ENCODE results near the gene TIAM2.

The TIAM2 gene

GRCh38 chr6:155275808-155276480 is 280.8 kb downstream of the TIAM2 start:
- no peak for DNase-seq (ENCODE audit: low spot score)
- H3K4me3 ChIP-seq (ENCODE audit: severe bottlenecking) = no peak overlapping the region
- no peaks in the 10 kb centered on the region for H3K9me3 ChIP-seq (ENCODE audit: severe bottlenecking)
- H3K27me3 ChIP-seq (ENCODE audit: insufficient read depth, poor library complexity, severe bottlenecking) = no peaks in the 10 kb centered on the region
- H3K36me3 ChIP-seq (ENCODE audit: low read depth) = peaks cover 36% of the 10 kb centered on the region
- ATAC-seq (ENCODE audit: low read depth) = no peak
- H3K27ac ChIP-seq (ENCODE audit: poor library complexity, severe bottlenecking) = no peak overlapping the region
- H3K4me1 ChIP-seq (ENCODE audit: insufficient read depth, poor library complexity, severe bottlenecking) = peaks cover 40% of the 10 kb centered on the region
- TF ChIP-seq CTCF (IDR thresholded peaks at IDR 0.05; ENCODE audit: poor library complexity, severe bottlenecking) = no peak

- H3K27me3 ChIP-seq (ENCODE audit: insufficient read depth, poor library complexity, severe bottlenecking) = no peaks in the 10 kb centered on the region
- no peaks in the 10 kb centered on the region for H3K9me3 ChIP-seq (ENCODE audit: severe bottlenecking)
- no peak overlapping the region for H3K4me3 ChIP-seq (ENCODE audit: severe bottlenecking)
- H3K27ac ChIP-seq (ENCODE audit: poor library complexity, severe bottlenecking) = no peak overlapping the region
- peaks cover 33% of the 10 kb centered on the region for H3K36me3 ChIP-seq (ENCODE audit: low read depth)
- DNase-seq (ENCODE audit: low spot score) (no peak), ATAC-seq (ENCODE audit: low read depth) (no peak)
- peaks cover 40% of the 10 kb centered on the region for H3K4me1 ChIP-seq (ENCODE audit: insufficient read depth, poor library complexity, severe bottlenecking)
- TF ChIP-seq CTCF (IDR thresholded peaks at IDR 0.05; ENCODE audit: poor library complexity, severe bottlenecking) = no peak
These were observed 281.5 kb downstream of the TIAM2 start for GRCh38 chr6:155276638-155277037.

GRCh38 chr6:155278319-155279049 is 283.4 kb downstream of the TIAM2 start:
- H3K4me3 ChIP-seq (ENCODE audit: severe bottlenecking) = no peak overlapping the region
- no peaks in the 10 kb centered on the region for H3K27me3 ChIP-seq (ENCODE audit: insufficient read depth, poor library complexity, severe bottlenecking)
- ATAC-seq (ENCODE audit: low read depth) = no peak
- no peaks in the 10 kb centered on the region for H3K9me3 ChIP-seq (ENCODE audit: severe bottlenecking)
- peaks cover 32% of the 10 kb centered on the region for H3K4me1 ChIP-seq (ENCODE audit: insufficient read depth, poor library complexity, severe bottlenecking)
- no peak overlapping the region for H3K27ac ChIP-seq (ENCODE audit: poor library complexity, severe bottlenecking)
- peaks cover 27% of the 10 kb centered on the region for H3K36me3 ChIP-seq (ENCODE audit: low read depth)
- no peak for DNase-seq (ENCODE audit: low spot score)
- TF ChIP-seq CTCF (IDR thresholded peaks at IDR 0.05; ENCODE audit: poor library complexity, severe bottlenecking) = no peak

DNA sequence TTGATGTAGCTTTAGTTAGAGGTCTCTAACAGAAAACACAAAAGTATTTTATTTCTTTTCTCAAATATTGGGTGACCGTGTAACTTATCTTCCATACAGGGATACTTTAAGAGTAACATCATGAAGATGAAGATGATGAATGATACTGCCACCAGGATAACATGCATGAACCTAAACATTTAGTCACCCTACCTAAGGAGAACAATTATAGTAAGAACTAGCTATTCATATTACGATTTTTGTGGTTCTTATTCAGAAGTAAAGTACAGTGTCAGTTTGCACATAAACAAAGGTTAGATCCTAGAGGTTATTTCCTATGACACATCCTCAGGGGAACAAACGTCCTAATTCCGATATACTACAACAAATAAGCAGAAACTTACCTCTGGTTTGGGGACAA is 289.7 kb downstream of the TIAM2 start:
- no peak overlapping the region for H3K27ac ChIP-seq (ENCODE audit: poor library complexity, severe bottlenecking)
- ATAC-seq (ENCODE audit: low read depth) (no peak), DNase-seq (ENCODE audit: low spot score) (no peak)
- no peak for TF ChIP-seq CTCF (IDR thresholded peaks at IDR 0.05; ENCODE audit: poor library complexity, severe bottlenecking)
- no peak overlapping the region for H3K4me3 ChIP-seq (ENCODE audit: severe bottlenecking)
- peaks cover 70% of the 10 kb centered on the region for H3K36me3 ChIP-seq (ENCODE audit: low read depth)
- no peaks in the 10 kb centered on the region for H3K4me1 ChIP-seq (ENCODE audit: insufficient read depth, poor library complexity, severe bottlenecking)
- H3K27me3 ChIP-seq (ENCODE audit: insufficient read depth, poor library complexity, severe bottlenecking) = no peaks in the 10 kb centered on the region
- H3K9me3 ChIP-seq (ENCODE audit: severe bottlenecking) = no peaks in the 10 kb centered on the region

GRCh38 chr6:155287762-155288161 is 292.6 kb downstream of the TIAM2 start:
- Histone ChIP-seq H3K4me3 (ENCODE audit: severe bottlenecking) (no peak overlapping the region), H3K4me1 (ENCODE audit: insufficient read depth, poor library complexity, severe bottlenecking) (no peaks in the 10 kb centered on the region), H3K9me3 (ENCODE audit: severe bottlenecking) (no peaks in the 10 kb centered on the region), H3K27ac (ENCODE audit: poor library complexity, severe bottlenecking) (no peak overlapping the region), H3K36me3 (ENCODE audit: low read depth) (peaks cover 83% of the 10 kb centered on the region), H3K27me3 (ENCODE audit: insufficient read depth, poor library complexity, severe bottlenecking) (no peaks in the 10 kb centered on the region)
- DNase-seq (ENCODE audit: low spot score) (no peak), ATAC-seq (ENCODE audit: low read depth) (no peak)
- TF ChIP-seq CTCF (IDR thresholded peaks at IDR 0.05; ENCODE audit: poor library complexity, severe bottlenecking) = no peak
